Hindlimb muscle (tissue), 1 donor: ENCODE data around the gene MAN1A2. TPM values are rescaled to one million over a fixed set of nuclear protein-coding genes. Genes with fewer than 3 reads are reported as not detected.

ENCODE experiments used
- polyA plus RNA-seq: library from polyadenylated mRNA; unstranded; fragments of 120-200 nt; gene quantifications from one replicate; pipeline ENCODE4 v1.2.1, GENCODE V29; 2013; ENCODE audit not compliant: insufficient read length

Gene MAN1A2
- polyA plus RNA-seq, 1 donor: 24.6 TPM

Other genes starting within 250 kb of the MAN1A2 start
- gene TRIM45, start 245.7 kb upstream of the MAN1A2 start, polyA plus RNA-seq: 19.6 TPM
- gene VTCN1, start 156.5 kb upstream of the MAN1A2 start, polyA plus RNA-seq: 0.22 TPM
- 2.2 TPM for gene TENT5C, start 238.6 kb downstream of the MAN1A2 start, polyA plus RNA-seq